Fibroblast of peridontal ligament (primary cell): Measurements from ENCODE around the gene FAM168B.
"Not testable (repeated sequence)": the region's sequence is repeated elsewhere in the genome, so short reads cannot be mapped to it uniquely, and the experiment has no call there.

Source experiments
- DNase-seq: peaks from one replicate; pipeline ENCODE4 v3.0.0-alpha.2; 2010; ENCODE audit errors: extremely low read depth

The FAM168B gene

GRCh38 chr2:131093006-131093695, at the start of gene FAM168B:
FAM168B (minus strand) TSS chr2:131093460; CDS start chr2:131082646, 10,814 bp downstream.
- DNase-seq: peak; percentile 82

GRCh38 chr2:131142849-131143248, 49.6 kb upstream of the FAM168B start:
- DNase-seq: no peak

GRCh38 chr2:131140581-131140980, 47.3 kb upstream of the FAM168B start:
- DNase-seq: no peak

- DNase-seq: no peak
Observed at GRCh38 chr2:131132729-131133128, 39.5 kb upstream of the FAM168B start.

GRCh38 chr2:131130298-131130596, 37.0 kb upstream of the FAM168B start:
- DNase-seq: no peak

- no peak for DNase-seq
Observed at GRCh38 chr2:131127981-131128380, 34.7 kb upstream of the FAM168B start.

GRCh38 chr2:131127076-131127475, 33.8 kb upstream of the FAM168B start:
- no peak for DNase-seq

- DNase-seq: no peak
Observed at GRCh38 chr2:131126436-131126835, 33.2 kb upstream of the FAM168B start.

GRCh38 chr2:131125195-131125757, 32.0 kb upstream of the FAM168B start:
- no peak for DNase-seq

GRCh38 chr2:131123192-131123591, 29.9 kb upstream of the FAM168B start:
- DNase-seq: no peak

- no peak for DNase-seq
Observed at GRCh38 chr2:131122496-131122895, 29.2 kb upstream of the FAM168B start.

- DNase-seq: no peak
Observed at GRCh38 chr2:131121464-131121863, 28.2 kb upstream of the FAM168B start.

GRCh38 chr2:131120815-131121317, 27.6 kb upstream of the FAM168B start:
- DNase-seq: no peak

GRCh38 chr2:131115752-131116151, 22.5 kb upstream of the FAM168B start:
- no peak for DNase-seq

GRCh38 chr2:131114950-131115349, 21.7 kb upstream of the FAM168B start:
- not testable (repeated sequence) for DNase-seq

- DNase-seq: no peak
Observed at GRCh38 chr2:131113566-131114227, 20.4 kb upstream of the FAM168B start.

- DNase-seq: peak; percentile 63
Observed at GRCh38 chr2:131112529-131112928, 19.3 kb upstream of the FAM168B start.

GRCh38 chr2:131105950-131106801, 12.9 kb upstream of the FAM168B start:
- DNase-seq: peak; percentile 43

GRCh38 chr2:131105156-131105949, 12.1 kb upstream of the FAM168B start, which contains the start of gene PLEKHB2:
PLEKHB2 (plus strand) TSS chr2:131105336; CDS start chr2:131120942, 15,606 bp downstream.
- peak; percentile 85 for DNase-seq

- peak; percentile 80 for DNase-seq
Observed at GRCh38 chr2:131104487-131105155, 11.4 kb upstream of the FAM168B start.

GRCh38 chr2:131103165-131103564, 9.9 kb upstream of the FAM168B start:
- DNase-seq: no peak
